Right lobe of liver (tissue), 4 donors: ENCODE measurements around the gene C6orf136.

Experiments
- CTCF ChIP-seq, 4 donors: fragments of 200-600 bp in 3 of 4; fragments of 450-650 bp in 1 of 4; IDR thresholded peaks; one replicate each; pipeline versions ENCODE4 v1.5.1 to v1.8.0; 2016 to 2022; ENCODE audit warnings: antibody characterized with exemption in 4 of 4, mild to moderate bottlenecking in 2 of 4
- POLR2A ChIP-seq: fragments of 450-650 bp; IDR thresholded peaks from one replicate; pipeline ENCODE4 v1.6.1; 2017; ENCODE audit warnings: antibody characterized with exemption, mild to moderate bottlenecking
- donor health status: DM: no; HTN: no; CAD: no.
- donor health status: DM: no; HTN: no; CAD: no.
- donor health status: DM: no; HTN: yes; CAD: no.

- TF ChIP-seq CTCF (IDR thresholded peaks at IDR 0.05) = no peak
- no peak for TF ChIP-seq POLR2A
Measured at GRCh38 chr6:30654798-30655742, 8.1 kb downstream of the C6orf136 start.
